ENCODE data around the gene PPBP. TPM values are rescaled to one million over a fixed set of nuclear protein-coding genes. Genes with fewer than 3 reads are reported as not detected.

Gene PPBP
- total and polyA plus RNA-seq, 9 of the 15 experiments (the other 6 are each of a cell fraction or from before 2014, with no cell fraction given): 0.17 to 0.55 (median 0.29) TPM; not detected in 4

GRCh38 chr4:74009307-74009706 is 21.3 kb upstream of the PPBP start:
- intact Hi-C loops (cut with micrococcal nuclease): no loop called here
- no peaks in the 10 kb centered on the region for H4K20me1 ChIP-seq (replicated peaks; ENCODE audit: control insufficient read depth, insufficient read depth, low read length)
- BruUV-seq (replicated peaks): no TSS peak
- H3K9me3 ChIP-seq (replicated peaks; ENCODE audit: control insufficient read depth, insufficient read depth, low read depth, low read length): no peaks in the 10 kb centered on the region
- ATAC-seq (no peak), FAIRE-seq (no peak), DNase-seq (ENCODE audit: extremely low read depth in 1 of 4, low spot score in 3 of 4) (no peak)
- peaks cover 3 to 14% of the 10 kb centered on the region in 2 experiments; a peak in 2 of 5 replicates for H3K4me1 ChIP-seq (replicated peaks in 1 of 2; ENCODE audit: control insufficient read depth in 2 of 2, insufficient read depth in 2 of 2, low read length in 2 of 2)
- H3K36me3 ChIP-seq (ENCODE audit: control insufficient read depth, insufficient read depth, low read length): no peaks in the 10 kb centered on the region
- WGBS (ENCODE audit: insufficient coverage, low coverage, missing lambda C conversion rate): 33% methylated on average over 3 of the region's 3 CpGs
- H3K9me1 ChIP-seq (ENCODE audit: control insufficient read depth, insufficient read depth, low read length): no peaks in the 10 kb centered on the region
- H3K9ac ChIP-seq (ENCODE audit: insufficient read depth in 1 of 2, low read depth in 2 of 2, low read length in 2 of 2): no peak overlapping the region
- POLR2A ChIA-PET: no interaction called here
- no peak overlapping the region for H2AFZ ChIP-seq (ENCODE audit: low read depth, low read length)
- CTCF ChIA-PET (ENCODE audit: low intra/inter-chr PET ratio): no interaction called here
- no peak overlapping the region for H3K4me2 ChIP-seq (ENCODE audit: insufficient read depth, low read length)
- TF ChIP-seq ZNF140 (CRISPR knock-in tag; IDR thresholded peaks at IDR 0.05): no peak
- TF ChIP-seq KLF10 (CRISPR knock-in tag; IDR thresholded peaks at IDR 0.05): no peak
- no peak for TF ChIP-seq FOXJ2 (tag; IDR thresholded peaks at IDR 0.05)
- no peak for TF ChIP-seq SMAD3 (CRISPR knock-in tag; conservative IDR thresholded peaks at IDR 0.05)
- TF ChIP-seq FUS (optimal IDR thresholded peaks at IDR 0.05; ENCODE audit: low read depth, low read length): no peak
- TF ChIP-seq DEAF1 (CRISPR knock-in tag; IDR thresholded peaks at IDR 0.05): no peak
- TF ChIP-seq CEBPB (tag; IDR thresholded peaks at IDR 0.05): no peak
- no peak for TF ChIP-seq ERF (CRISPR knock-in tag; IDR thresholded peaks at IDR 0.05)
- TF ChIP-seq FOS (IDR thresholded peaks at IDR 0.05; ENCODE audit: extremely low read depth, insufficient read length): no peak
- no peak for TF ChIP-seq GABPB1 (CRISPR knock-in tag; IDR thresholded peaks at IDR 0.05)
- TF ChIP-seq RAD21 (CRISPR knock-in tag; conservative IDR thresholded peaks at IDR 0.05 in 1 of 2, IDR thresholded peaks at IDR 0.05 in 1 of 2): no peak
- TF ChIP-seq HDAC3 (IDR thresholded peaks at IDR 0.05; ENCODE audit: borderline replicate concordance, partially characterized antibody): no peak
- TF ChIP-seq ZFPM2 (CRISPR knock-in tag; IDR thresholded peaks at IDR 0.05): no peak
- H3K27me3 ChIP-seq (ENCODE audit: control insufficient read depth in 2 of 2, insufficient read depth in 2 of 2, low read length in 2 of 2): no peaks in the 10 kb centered on the region
- no peaks in the 10 kb centered on the region for H3K79me2 ChIP-seq (ENCODE audit: control insufficient read depth, insufficient read depth, low read length)
- no peak overlapping the region for H3K27ac ChIP-seq (ENCODE audit: extremely low read depth, low read depth, low read length)
- no peak overlapping the region for H3K4me3 ChIP-seq
- in situ Hi-C loops (cut with MboI): no loop called here

All from K562 (cell line).